ENCODE measurements around the gene CSPG5. TPM values are rescaled to one million over a fixed set of nuclear protein-coding genes. Genes with fewer than 3 reads are reported as not detected.

Gene CSPG5
- total RNA-seq, 1 experiment from 2014 or later, result 3.8 TPM

DNA sequence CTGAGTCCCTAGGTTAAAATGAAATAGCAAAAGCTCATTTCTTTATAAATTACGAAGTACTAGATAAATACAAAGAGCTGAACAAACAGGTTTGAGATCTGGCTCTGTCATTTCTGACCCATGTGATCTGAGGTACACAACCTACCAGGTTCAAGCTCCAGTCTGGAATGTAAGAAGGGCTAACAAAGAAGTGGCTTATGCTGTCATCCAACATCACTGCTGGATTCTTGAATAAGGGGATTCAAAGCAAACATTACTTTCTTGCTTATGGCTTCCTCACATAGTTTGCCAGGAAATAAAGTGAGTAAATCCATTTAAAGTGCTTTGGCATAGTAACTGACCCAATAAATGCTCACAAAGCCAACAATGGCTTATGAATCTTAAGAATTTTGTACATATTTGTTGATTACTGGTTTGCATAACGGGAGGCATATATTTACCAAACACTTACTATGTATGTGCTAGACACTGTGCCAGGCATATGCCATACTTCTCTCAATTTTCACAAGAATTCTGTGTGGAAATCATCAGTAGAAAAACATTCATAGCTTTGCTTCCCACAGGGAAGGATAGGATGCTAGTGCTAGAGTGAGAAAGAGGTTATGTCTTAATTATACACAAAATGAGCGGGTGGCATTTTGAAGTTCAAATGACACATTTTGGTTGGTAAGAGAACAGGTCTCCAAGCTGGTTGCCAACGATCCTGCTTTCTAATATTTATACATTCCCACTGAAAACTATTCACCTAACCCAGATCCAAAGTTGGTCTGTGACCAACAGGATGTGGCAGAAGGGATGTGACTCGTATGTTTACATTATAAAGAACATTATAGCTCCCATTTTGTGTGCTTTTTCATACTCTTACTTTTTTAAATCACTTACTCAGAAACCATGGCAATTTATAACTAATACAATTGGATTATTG, 38.7 kb upstream of the CSPG5 start:
- Histone ChIP-seq H3K9ac (ENCODE audit: low read length) (no peak overlapping the region), H3K79me2 (ENCODE audit: insufficient read depth, low read length) (0 out of 2 replicates have a peak, but pooled peaks cover 5% of the 10 kb centered on the region), H2AFZ (ENCODE audit: low read depth, low read length, poor library complexity, severe bottlenecking) (no peak overlapping the region), H3K9me2 (ENCODE audit: insufficient read depth) (no peaks in the 10 kb centered on the region), H3K4me2 (ENCODE audit: low read length) (no peak overlapping the region), H3K27ac (ENCODE audit: low read depth, low read length) (no peak overlapping the region), H3K4me1 (ENCODE audit: control insufficient read depth in 1 of 2, insufficient read depth in 2 of 2, low read length in 2 of 2) (no peaks in the 10 kb centered on the region), H3K4me3 (replicated peaks in 1 of 2; ENCODE audit: low read depth in 1 of 2, low read length in 2 of 2) (no peak overlapping the region), H3K27me3 (ENCODE audit: insufficient read depth, low read length) (no peaks in the 10 kb centered on the region), H3K36me3 (ENCODE audit: control insufficient read depth in 1 of 2, insufficient read depth in 2 of 2, low read length in 2 of 2) (peaks cover 30 to 32% of the 10 kb centered on the region in 2 experiments), H3K9me3 (ENCODE audit: control insufficient read depth in 1 of 2, insufficient read depth in 1 of 2, low read depth in 1 of 2, low read length in 2 of 2) (no peaks in the 10 kb centered on the region), H4K20me1 (ENCODE audit: insufficient read depth) (peaks cover 3% of the 10 kb centered on the region; the same call in 1 of the 2 replicates)
- intact Hi-C loops (cut with micrococcal nuclease), result no loop called here
- ChIA-PET CTCF (interaction anchor here (1.4 kb wide), 1 partner anchor 95 kb away, joined by 3 read pairs; no protein-coding TSS in a partner anchor), RAD21 (ENCODE audit: low non-redundant PET in 1 of 2, low total read pairs in 2 of 2, uncharacterized antibody in 2 of 2, unreplicated experiment in 2 of 2) (no interaction called here), POLR2A (no interaction called here)
- no TSS peak for BruUV-seq (replicated peaks)
- TF ChIP-seq EZH2 (IDR thresholded peaks at IDR 0.05), result no peak
- no peak for TF ChIP-seq SRF (IDR thresholded peaks at IDR 0.05; ENCODE audit: low read depth)
- TF ChIP-seq, protein P1, sequence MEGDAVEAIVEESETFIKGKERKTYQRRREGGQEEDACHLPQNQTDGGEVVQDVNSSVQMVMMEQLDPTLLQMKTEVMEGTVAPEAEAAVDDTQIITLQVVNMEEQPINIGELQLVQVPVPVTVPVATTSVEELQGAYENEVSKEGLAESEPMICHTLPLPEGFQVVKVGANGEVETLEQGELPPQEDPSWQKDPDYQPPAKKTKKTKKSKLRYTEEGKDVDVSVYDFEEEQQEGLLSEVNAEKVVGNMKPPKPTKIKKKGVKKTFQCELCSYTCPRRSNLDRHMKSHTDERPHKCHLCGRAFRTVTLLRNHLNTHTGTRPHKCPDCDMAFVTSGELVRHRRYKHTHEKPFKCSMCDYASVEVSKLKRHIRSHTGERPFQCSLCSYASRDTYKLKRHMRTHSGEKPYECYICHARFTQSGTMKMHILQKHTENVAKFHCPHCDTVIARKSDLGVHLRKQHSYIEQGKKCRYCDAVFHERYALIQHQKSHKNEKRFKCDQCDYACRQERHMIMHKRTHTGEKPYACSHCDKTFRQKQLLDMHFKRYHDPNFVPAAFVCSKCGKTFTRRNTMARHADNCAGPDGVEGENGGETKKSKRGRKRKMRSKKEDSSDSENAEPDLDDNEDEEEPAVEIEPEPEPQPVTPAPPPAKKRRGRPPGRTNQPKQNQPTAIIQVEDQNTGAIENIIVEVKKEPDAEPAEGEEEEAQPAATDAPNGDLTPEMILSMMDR (IDR thresholded peaks at IDR 0.05 in 2 of 3, conservative IDR thresholded peaks at IDR 0.05 in 1 of 3; ENCODE audit: borderline replicate concordance in 1 of 3, insufficient read depth in 1 of 3, low read depth in 2 of 3, low read length in 2 of 3), result no peak
- TF ChIP-seq POLR2AphosphoS5 (IDR thresholded peaks at IDR 0.05; ENCODE audit: low read depth, low read length), result no peak
- TF ChIP-seq, protein P2, sequence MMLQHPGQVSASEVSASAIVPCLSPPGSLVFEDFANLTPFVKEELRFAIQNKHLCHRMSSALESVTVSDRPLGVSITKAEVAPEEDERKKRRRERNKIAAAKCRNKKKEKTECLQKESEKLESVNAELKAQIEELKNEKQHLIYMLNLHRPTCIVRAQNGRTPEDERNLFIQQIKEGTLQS (IDR thresholded peaks at IDR 0.05), result no peak
- TF ChIP-seq, protein P3, sequence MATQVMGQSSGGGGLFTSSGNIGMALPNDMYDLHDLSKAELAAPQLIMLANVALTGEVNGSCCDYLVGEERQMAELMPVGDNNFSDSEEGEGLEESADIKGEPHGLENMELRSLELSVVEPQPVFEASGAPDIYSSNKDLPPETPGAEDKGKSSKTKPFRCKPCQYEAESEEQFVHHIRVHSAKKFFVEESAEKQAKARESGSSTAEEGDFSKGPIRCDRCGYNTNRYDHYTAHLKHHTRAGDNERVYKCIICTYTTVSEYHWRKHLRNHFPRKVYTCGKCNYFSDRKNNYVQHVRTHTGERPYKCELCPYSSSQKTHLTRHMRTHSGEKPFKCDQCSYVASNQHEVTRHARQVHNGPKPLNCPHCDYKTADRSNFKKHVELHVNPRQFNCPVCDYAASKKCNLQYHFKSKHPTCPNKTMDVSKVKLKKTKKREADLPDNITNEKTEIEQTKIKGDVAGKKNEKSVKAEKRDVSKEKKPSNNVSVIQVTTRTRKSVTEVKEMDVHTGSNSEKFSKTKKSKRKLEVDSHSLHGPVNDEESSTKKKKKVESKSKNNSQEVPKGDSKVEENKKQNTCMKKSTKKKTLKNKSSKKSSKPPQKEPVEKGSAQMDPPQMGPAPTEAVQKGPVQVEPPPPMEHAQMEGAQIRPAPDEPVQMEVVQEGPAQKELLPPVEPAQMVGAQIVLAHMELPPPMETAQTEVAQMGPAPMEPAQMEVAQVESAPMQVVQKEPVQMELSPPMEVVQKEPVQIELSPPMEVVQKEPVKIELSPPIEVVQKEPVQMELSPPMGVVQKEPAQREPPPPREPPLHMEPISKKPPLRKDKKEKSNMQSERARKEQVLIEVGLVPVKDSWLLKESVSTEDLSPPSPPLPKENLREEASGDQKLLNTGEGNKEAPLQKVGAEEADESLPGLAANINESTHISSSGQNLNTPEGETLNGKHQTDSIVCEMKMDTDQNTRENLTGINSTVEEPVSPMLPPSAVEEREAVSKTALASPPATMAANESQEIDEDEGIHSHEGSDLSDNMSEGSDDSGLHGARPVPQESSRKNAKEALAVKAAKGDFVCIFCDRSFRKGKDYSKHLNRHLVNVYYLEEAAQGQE (IDR thresholded peaks at IDR 0.05; ENCODE audit: low read depth), result no peak
- TF ChIP-seq SIN3A (IDR thresholded peaks at IDR 0.05; ENCODE audit: low read depth), result no peak
- TF ChIP-seq CBX3 (IDR thresholded peaks at IDR 0.05; ENCODE audit: low read depth), result no peak
- no peak for TF ChIP-seq RAD21 (IDR thresholded peaks at IDR 0.05; ENCODE audit: low read depth)
- no peak for TF ChIP-seq TCF7L2 (IDR thresholded peaks at IDR 0.05; ENCODE audit: borderline replicate concordance, extremely low read depth, insufficient read depth, insufficient read length)
- TF ChIP-seq POLR2A (IDR thresholded peaks at IDR 0.05; ENCODE audit: borderline replicate concordance, extremely low read depth, insufficient read depth, insufficient read length), result no peak
- no peak for TF ChIP-seq ELF1 (IDR thresholded peaks at IDR 0.05; ENCODE audit: borderline replicate concordance, low read depth)
- TF ChIP-seq ZFX (IDR thresholded peaks at IDR 0.05), result no peak
- no peak for TF ChIP-seq FOSL1 (IDR thresholded peaks at IDR 0.05; ENCODE audit: low read depth)
- no peak for TF ChIP-seq YY1 (IDR thresholded peaks at IDR 0.05; ENCODE audit: extremely low read depth, insufficient replicate concordance, low read depth, low read length)
- TF ChIP-seq ZNF274 (IDR thresholded peaks at IDR 0.05; ENCODE audit: low read depth, low read length), result no peak
- TF ChIP-seq SP1 (IDR thresholded peaks at IDR 0.05; ENCODE audit: low read depth), result no peak
- TF ChIP-seq EGR1 (IDR thresholded peaks at IDR 0.05; ENCODE audit: low read depth), result no peak
- TF ChIP-seq, protein P4, sequence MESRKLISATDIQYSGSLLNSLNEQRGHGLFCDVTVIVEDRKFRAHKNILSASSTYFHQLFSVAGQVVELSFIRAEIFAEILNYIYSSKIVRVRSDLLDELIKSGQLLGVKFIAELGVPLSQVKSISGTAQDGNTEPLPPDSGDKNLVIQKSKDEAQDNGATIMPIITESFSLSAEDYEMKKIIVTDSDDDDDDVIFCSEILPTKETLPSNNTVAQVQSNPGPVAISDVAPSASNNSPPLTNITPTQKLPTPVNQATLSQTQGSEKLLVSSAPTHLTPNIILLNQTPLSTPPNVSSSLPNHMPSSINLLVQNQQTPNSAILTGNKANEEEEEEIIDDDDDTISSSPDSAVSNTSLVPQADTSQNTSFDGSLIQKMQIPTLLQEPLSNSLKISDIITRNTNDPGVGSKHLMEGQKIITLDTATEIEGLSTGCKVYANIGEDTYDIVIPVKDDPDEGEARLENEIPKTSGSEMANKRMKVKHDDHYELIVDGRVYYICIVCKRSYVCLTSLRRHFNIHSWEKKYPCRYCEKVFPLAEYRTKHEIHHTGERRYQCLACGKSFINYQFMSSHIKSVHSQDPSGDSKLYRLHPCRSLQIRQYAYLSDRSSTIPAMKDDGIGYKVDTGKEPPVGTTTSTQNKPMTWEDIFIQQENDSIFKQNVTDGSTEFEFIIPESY (IDR thresholded peaks at IDR 0.05; ENCODE audit: extremely low read depth, insufficient replicate concordance, low read length), result no peak
- DNase-seq (ENCODE audit: low read depth, low spot score), result no peak
- no peak for ATAC-seq

Data from HCT116 (cell line).